Effector memory CD8-positive, alpha-beta T cell (primary cell): ENCODE measurements around the gene HIRIP3.

Source experiments
- ATAC-seq: fragments of 150-1000 bp; cut with Tn5 transposase; replicated peaks from 2 replicates; pipeline ENCODE4 v1.10.0; 2021; ENCODE audit warnings: mild to moderate bottlenecking, moderate library complexity
- DNase-seq, 3 experiments: peaks; one replicate each; pipeline ENCODE4 v3.0.0; 2021
- H3K27ac Mint-ChIP-seq, 2 donors: one replicate each; pipeline ENCODE4 v1.8.0; 2022; ENCODE audit warnings: mild to moderate bottlenecking in 2 of 2, mixed read lengths in 2 of 2, moderate library complexity in 2 of 2
- H3K27me3 Mint-ChIP-seq, 2 donors: one replicate each; pipeline ENCODE4 v1.8.0; 2022; ENCODE audit warnings: mixed read lengths in 2 of 2
- H3K36me3 Mint-ChIP-seq: one replicate; pipeline ENCODE4 v1.8.0; 2022; ENCODE audit warnings: mild to moderate bottlenecking, moderate library complexity, mixed read lengths; ENCODE audit not compliant: insufficient read depth
- H3K4me1 Mint-ChIP-seq, 2 donors: one replicate each; pipeline ENCODE4 v1.8.0; 2022; ENCODE audit warnings: low read depth in 2 of 2, mixed read lengths in 2 of 2
- H3K4me3 Mint-ChIP-seq, 2 donors: one replicate each; pipeline ENCODE4 v1.8.0; 2022; ENCODE audit warnings: mild to moderate bottlenecking in 2 of 2, mixed read lengths in 2 of 2, moderate library complexity in 2 of 2
- H3K9me3 Mint-ChIP-seq, 2 donors: one replicate each; pipeline ENCODE4 v1.8.0; 2022; ENCODE audit warnings: mixed read lengths in 2 of 2

HIRIP3 gene

GRCh38 chr16:30009990-30010843 lies 14.8 kb upstream of the HIRIP3 start:
- Mint-ChIP-seq H3K27me3 (peaks cover 29 to 45% of the 10 kb centered on the region in 2 donors), H3K4me1 (peaks cover 11 to 14% of the 10 kb centered on the region in 2 donors)

GRCh38 chr16:30009085-30009862 lies 13.9 kb upstream of the HIRIP3 start:
- H3K9me3 Mint-ChIP-seq = no peaks in the 10 kb centered on the region
- H3K4me1 Mint-ChIP-seq = peaks cover 13 to 14% of the 10 kb centered on the region in 2 donors
- DNase-seq (no peak), ATAC-seq (no peak)
- no peak overlapping the region for H3K27ac Mint-ChIP-seq
- peak overlapping the region; percentile 27 to 38 for H3K4me3 Mint-ChIP-seq
- H3K36me3 Mint-ChIP-seq = peaks cover 7% of the 10 kb centered on the region
- peaks cover 29 to 45% of the 10 kb centered on the region in 2 donors for H3K27me3 Mint-ChIP-seq

More at GRCh38 chr16:30009990-30010843, 14.8 kb upstream of the HIRIP3 start:
- ATAC-seq (peak; percentile 16), DNase-seq (no peak)
- Mint-ChIP-seq H3K27ac (no peak overlapping the region), H3K4me3 (peak overlapping the region; percentile 77 to 85), H3K36me3 (peaks cover 7% of the 10 kb centered on the region), H3K9me3 (no peaks in the 10 kb centered on the region)

GRCh38 chr16:30007378-30007895 lies 12.0 kb upstream of the HIRIP3 start:
- Mint-ChIP-seq H3K9me3 (no peaks in the 10 kb centered on the region), H3K4me1 (peaks cover 17 to 18% of the 10 kb centered on the region in 2 donors), H3K27me3 (peaks cover 29 to 45% of the 10 kb centered on the region in 2 donors), H3K4me3 (no peak overlapping the region), H3K27ac (no peak overlapping the region), H3K36me3 (peaks cover 7% of the 10 kb centered on the region)
- ATAC-seq = no peak
- DNase-seq = no peak

- peaks cover 15 to 18% of the 10 kb centered on the region in 2 donors for H3K4me1 Mint-ChIP-seq
- H3K4me3 Mint-ChIP-seq = no peak overlapping the region
- H3K27ac Mint-ChIP-seq = no peak overlapping the region
- no peak for ATAC-seq
- no peaks in the 10 kb centered on the region for H3K9me3 Mint-ChIP-seq
- no peak for DNase-seq
- peaks cover 7% of the 10 kb centered on the region for H3K36me3 Mint-ChIP-seq
- peaks cover 24 to 39% of the 10 kb centered on the region in 2 donors for H3K27me3 Mint-ChIP-seq
Observed at GRCh38 chr16:30006659-30007377, 11.4 kb upstream of the HIRIP3 start.

- no peak overlapping the region for H3K27ac Mint-ChIP-seq
- ATAC-seq (no peak), DNase-seq (no peak)
- H3K4me1 Mint-ChIP-seq = peaks cover 14 to 16% of the 10 kb centered on the region in 2 donors
- H3K4me3 Mint-ChIP-seq = no peak overlapping the region
- H3K9me3 Mint-ChIP-seq = no peaks in the 10 kb centered on the region
- peaks cover 20 to 34% of the 10 kb centered on the region in 2 donors for H3K27me3 Mint-ChIP-seq
- peaks cover 7% of the 10 kb centered on the region for H3K36me3 Mint-ChIP-seq
Observed at GRCh38 chr16:30006095-30006473, 10.7 kb upstream of the HIRIP3 start.

DNA sequence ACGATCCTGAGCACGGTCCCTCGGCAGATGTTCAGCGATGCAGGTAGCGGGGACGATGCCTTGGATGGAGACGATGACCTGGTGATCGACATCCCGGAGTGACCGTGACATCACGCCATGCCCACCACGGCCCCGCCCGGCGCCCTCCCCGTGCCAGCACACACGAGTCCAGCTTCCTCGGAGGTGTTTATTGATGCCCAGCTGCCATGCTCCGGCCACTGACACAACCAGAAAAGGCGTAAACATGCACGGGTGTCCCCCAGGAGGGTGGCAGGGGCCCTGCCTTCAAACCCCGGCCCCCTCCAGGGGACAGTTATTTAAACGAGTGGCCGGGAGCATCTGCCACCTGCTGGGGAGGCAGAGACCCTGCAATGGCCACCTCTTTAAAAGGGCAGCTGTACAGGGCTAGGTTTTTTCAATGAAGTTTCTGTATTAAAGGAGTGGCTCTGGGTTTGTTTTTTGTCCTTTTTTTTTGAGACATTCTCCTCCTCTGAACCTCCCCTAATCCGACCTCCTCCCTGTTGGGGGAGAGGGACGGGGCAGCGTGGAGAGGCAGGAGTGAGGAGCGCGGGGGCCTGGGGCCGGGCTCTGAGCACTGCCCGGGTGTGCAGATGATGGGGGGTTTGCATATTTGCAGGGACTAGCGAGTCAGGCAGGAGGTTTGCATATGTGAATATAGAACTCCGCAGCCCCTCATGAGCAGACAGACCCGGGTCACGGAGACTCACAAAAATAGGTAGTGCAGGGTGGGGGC lies 10.1 kb upstream of the HIRIP3 start:
- Mint-ChIP-seq H3K4me1 (peaks cover 14 to 15% of the 10 kb centered on the region in 2 donors), H3K27me3 (peaks cover 18 to 30% of the 10 kb centered on the region in 2 donors), H3K27ac (no peak overlapping the region), H3K36me3 (peaks cover 6% of the 10 kb centered on the region), H3K4me3 (no peak overlapping the region), H3K9me3 (no peaks in the 10 kb centered on the region)
- peak; percentile 27 to 33 (median 33) for DNase-seq
- peak; percentile 76 for ATAC-seq

- no peak for DNase-seq
- H3K36me3 Mint-ChIP-seq = peaks cover 3% of the 10 kb centered on the region
- H3K4me3 Mint-ChIP-seq = no peak overlapping the region
- H3K9me3 Mint-ChIP-seq = no peaks in the 10 kb centered on the region
- no peak for ATAC-seq
- peaks cover 12 to 23% of the 10 kb centered on the region in 2 donors for H3K27me3 Mint-ChIP-seq
- peaks cover 10% of the 10 kb centered on the region in 2 donors for H3K4me1 Mint-ChIP-seq
- no peak overlapping the region for H3K27ac Mint-ChIP-seq
Observed at GRCh38 chr16:30004811-30005242, 9.4 kb upstream of the HIRIP3 start.

GRCh38 chr16:30004424-30004776 lies 9.0 kb upstream of the HIRIP3 start:
- Mint-ChIP-seq H3K27ac (peak overlapping the region in 1 of 2 donors; percentile 31), H3K27me3 (peaks cover 10 to 19% of the 10 kb centered on the region in 2 donors), H3K4me3 (no peak overlapping the region), H3K4me1 (peaks cover 10 to 13% of the 10 kb centered on the region in 2 donors), H3K9me3 (no peaks in the 10 kb centered on the region), H3K36me3 (peaks cover 3% of the 10 kb centered on the region)
- no peak for DNase-seq
- ATAC-seq = no peak

DNA sequence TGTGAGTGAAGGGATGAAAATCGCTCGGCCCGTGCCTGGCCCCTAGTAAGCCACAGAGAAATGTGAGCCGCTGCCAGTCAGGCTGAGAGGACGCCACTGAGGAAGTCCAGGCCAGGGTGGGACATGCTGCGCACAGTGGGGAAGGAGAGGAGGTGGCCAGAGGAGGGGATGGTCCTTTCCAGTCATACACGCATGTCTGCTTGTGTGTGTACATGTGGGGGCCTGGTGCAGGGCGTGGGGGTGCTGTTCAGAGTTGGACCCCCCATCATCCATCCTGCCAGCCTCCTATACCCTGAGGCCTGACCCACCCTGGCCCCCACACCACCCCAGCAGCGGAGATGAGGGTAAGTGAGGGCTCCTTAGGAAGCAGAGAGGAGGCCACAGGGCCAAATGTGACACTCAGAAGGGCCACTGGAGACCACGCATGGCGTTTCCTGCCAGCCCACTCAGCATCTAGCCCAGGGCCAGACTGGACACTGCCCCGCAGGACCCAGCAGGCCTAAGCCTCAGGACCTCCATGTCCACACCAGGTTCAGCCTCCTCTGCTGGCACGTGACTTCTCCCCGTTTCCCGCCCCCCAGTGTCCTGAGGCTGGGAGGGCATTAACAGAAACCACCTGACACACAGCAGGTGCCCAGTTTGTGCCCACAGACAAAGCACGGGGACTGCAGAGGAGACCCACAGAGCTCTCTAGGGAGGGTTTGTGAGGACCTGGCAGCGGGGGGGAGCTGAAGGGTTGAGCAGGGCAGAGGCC lies 8.4 kb upstream of the HIRIP3 start:
- Mint-ChIP-seq H3K27me3 (peaks cover 6 to 13% of the 10 kb centered on the region in 2 donors), H3K9me3 (no peaks in the 10 kb centered on the region), H3K4me1 (peaks cover 12 to 15% of the 10 kb centered on the region in 2 donors), H3K27ac (peak overlapping the region in 1 of 2 donors; percentile 31), H3K36me3 (peaks cover 4% of the 10 kb centered on the region), H3K4me3 (no peak overlapping the region)
- DNase-seq (no peak), ATAC-seq (no peak)

DNA sequence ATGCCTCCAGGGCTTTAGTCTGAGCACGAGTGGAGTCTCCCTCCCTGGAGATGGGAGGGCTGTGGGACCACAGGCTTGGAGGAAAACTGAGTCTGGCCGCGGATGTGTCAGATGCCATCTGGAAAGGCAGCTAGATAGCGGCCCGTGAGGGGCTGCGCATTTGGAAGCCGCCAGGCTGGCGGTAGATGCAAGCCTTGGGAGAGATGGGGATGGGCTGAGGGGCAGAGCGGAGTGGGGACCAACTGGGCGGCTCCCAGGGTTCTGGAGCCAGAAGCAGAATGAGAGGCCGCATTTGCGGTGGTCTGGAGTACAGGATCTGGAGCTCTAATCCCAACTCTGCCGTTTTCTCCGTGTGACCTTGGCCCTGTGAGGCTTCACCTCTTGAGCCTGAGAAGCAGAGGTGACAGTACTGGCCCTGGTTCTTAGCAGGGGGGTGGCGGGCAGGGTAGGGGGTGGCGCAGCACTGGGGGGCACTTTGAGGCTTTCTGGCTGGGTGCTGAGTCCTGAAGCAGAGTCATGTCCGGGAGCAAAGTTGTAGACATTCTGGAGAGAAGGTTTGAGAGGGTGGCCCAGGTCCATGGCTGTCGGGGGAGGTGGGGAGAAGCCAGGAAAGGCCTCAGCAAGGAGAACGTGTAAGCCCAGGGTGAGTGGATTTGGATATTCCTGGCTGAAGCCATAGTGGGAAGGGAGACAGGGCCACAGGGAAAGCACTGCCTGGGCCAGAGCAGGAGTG lies 7.4 kb upstream of the HIRIP3 start:
- DNase-seq (no peak), ATAC-seq (no peak)
- H3K9me3 Mint-ChIP-seq = no peaks in the 10 kb centered on the region
- H3K36me3 Mint-ChIP-seq = peaks cover 8% of the 10 kb centered on the region
- peaks cover 12 to 17% of the 10 kb centered on the region in 2 donors for H3K4me1 Mint-ChIP-seq
- H3K27ac Mint-ChIP-seq = peak overlapping the region in 1 of 2 donors; percentile 74
- no peak overlapping the region for H3K4me3 Mint-ChIP-seq
- peaks cover 0 to 2% of the 10 kb centered on the region in 2 donors for H3K27me3 Mint-ChIP-seq

DNA sequence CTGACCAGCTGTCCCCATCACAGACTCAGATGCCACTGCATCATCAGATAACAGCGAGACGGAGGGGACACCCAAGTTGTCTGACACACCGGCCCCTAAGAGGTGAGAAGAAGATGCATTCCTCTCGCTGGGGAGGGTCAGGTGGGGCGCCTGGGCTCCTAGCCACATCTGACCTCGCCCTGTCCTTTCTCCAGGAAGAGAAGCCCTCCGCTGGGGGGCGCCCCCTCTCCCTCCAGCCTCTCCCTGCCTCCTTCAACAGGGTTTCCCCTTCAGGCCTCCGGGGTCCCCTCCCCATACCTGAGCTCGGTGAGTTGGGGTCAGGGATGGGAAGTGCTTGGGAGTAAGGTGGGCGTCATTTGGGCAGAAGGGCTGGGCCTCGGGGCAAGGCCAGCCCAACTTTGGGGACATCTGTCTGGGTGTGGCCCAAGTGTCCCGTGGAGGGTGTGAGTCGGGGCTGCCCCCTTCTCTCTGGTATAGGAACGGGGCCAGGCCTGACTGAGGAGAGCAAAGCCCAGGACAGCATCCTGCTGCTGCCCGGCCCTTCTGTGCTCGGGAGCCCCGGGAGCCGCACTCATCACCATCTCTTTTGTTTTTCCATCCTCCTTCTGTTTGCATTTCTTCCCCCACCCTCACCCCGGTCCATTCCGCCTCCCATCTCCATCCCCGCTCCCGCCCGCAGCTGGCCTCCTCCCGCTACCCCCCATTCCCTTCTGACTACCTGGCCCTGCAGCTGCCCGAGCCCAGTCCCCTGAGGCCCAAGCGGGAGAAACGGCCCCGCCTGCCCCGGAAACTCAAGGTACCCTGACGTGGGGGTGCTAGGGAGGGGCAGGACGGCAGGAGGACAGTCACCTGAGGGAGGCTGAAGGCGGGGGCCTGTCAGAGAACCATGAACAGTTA lies 5.6 kb upstream of the HIRIP3 start:
- Mint-ChIP-seq H3K4me3 (no peak overlapping the region), H3K36me3 (peaks cover 12% of the 10 kb centered on the region)

More for the DNA sequence above, 5.6 kb upstream of the HIRIP3 start:
- ATAC-seq = no peak
- Mint-ChIP-seq H3K27ac (peak overlapping the region; percentile 41), H3K9me3 (no peaks in the 10 kb centered on the region), H3K27me3 (no peaks in the 10 kb centered on the region), H3K4me1 (peaks cover 23 to 27% of the 10 kb centered on the region in 2 donors)
- no peak for DNase-seq
